Measurements from ENCODE around the gene C1QTNF1.
"Not testable (repeated sequence)": the region's sequence is repeated elsewhere in the genome, so short reads cannot be mapped to it uniquely, and the experiment has no call there.

- not testable (repeated sequence) for TF ChIP-seq ZNF274 (IDR thresholded peaks at IDR 0.05; ENCODE audit: low read depth, low read length); YY1 (IDR thresholded peaks at IDR 0.05; ENCODE audit: insufficient read depth, insufficient read length)
These were observed 2.0 kb upstream of the C1QTNF1 start for GRCh38 chr17:79021929-79022328.

Measured in NT2/D1 (cell line).